Measurements from ENCODE around the gene DDR1. TPM values are rescaled to one million over a fixed set of nuclear protein-coding genes. Genes with fewer than 3 reads are reported as not detected.

The DDR1 gene
- total RNA-seq: 3.6 and 11.1 TPM in 2 replicates

GRCh38 chr6:30883685-30884520 is at the start of gene DDR1:
TSS of gene DDR1 (plus strand) at chr6:30884519. CDS start at chr6:30888730, 4,211 bp downstream.

GRCh38 chr6:30907758-30908591 is 23.7 kb downstream of the DDR1 start, which contains the start of gene GTF2H4:
TSS of gene GTF2H4 (plus strand) at chr6:30908207.

GRCh38 chr6:30914076-30914853 is 29.9 kb downstream of the DDR1 start, which contains the start of gene VARS2:
TSS of gene VARS2 (plus strand) at chr6:30914238. CDS start at chr6:30914837, 599 bp downstream.

GRCh38 chr6:30931969-30932645 is 47.8 kb downstream of the DDR1 start, which contains the start of gene SFTA2:
TSS of gene SFTA2 (minus strand) at chr6:30932170. CDS start at chr6:30932096, 74 bp downstream.

GRCh38 chr6:30940361-30940986 is 56.2 kb downstream of the DDR1 start, which contains the start of gene MUCL3:
TSS of gene MUCL3 (plus strand) at chr6:30940973. CDS start at chr6:30941000, 27 bp downstream.

Small RNA genes within 50 kb of the gene (small RNA-seq; reads per million reads assigned to genes)
- not detected for gene RF00019

Other genes starting within 250 kb of the DDR1 start
- gene C6orf136, start 237.4 kb upstream of the DDR1 start, total RNA-seq: 3.8 and 4.2 TPM in 2 replicates
- 33.6 and 37.7 TPM in 2 replicates for gene DHX16, start 211.5 kb upstream of the DDR1 start, total RNA-seq
- 98.0 and 103 TPM in 2 replicates for gene PPP1R18, start 197.9 kb upstream of the DDR1 start, total RNA-seq
- gene NRM, start 193.5 kb upstream of the DDR1 start, total RNA-seq: 5.6 and 7.0 TPM in 2 replicates
- 10.1 and 10.9 TPM in 2 replicates for gene MDC1, start 167.2 kb upstream of the DDR1 start, total RNA-seq
- 858 and 942 TPM in 2 replicates for gene TUBB, start 164.2 kb upstream of the DDR1 start, total RNA-seq
- 86.3 and 91.1 TPM in 2 replicates for gene FLOT1, start 141.8 kb upstream of the DDR1 start, total RNA-seq
- 103 and 186 TPM in 2 replicates for gene IER3, start 140.0 kb upstream of the DDR1 start, total RNA-seq
- gene GTF2H4, start 23.7 kb downstream of the DDR1 start, total RNA-seq: 18.1 and 19.3 TPM in 2 replicates
- 14.4 and 24.2 TPM in 2 replicates for gene VARS2, start 29.7 kb downstream of the DDR1 start, total RNA-seq
- gene SFTA2, start 47.7 kb downstream of the DDR1 start, total RNA-seq: not detected in 2 replicates
- gene MUCL3, start 56.5 kb downstream of the DDR1 start, total RNA-seq: not detected in 2 replicates
- gene MUC21, start 99.2 kb downstream of the DDR1 start, total RNA-seq: not detected in 2 replicates
- gene MUC22, start 126.0 kb downstream of the DDR1 start, total RNA-seq: not detected in 2 replicates
- 0.33 TPM in 1 of 2 replicates, not detected in the other for gene C6orf15, start 228.1 kb downstream of the DDR1 start, total RNA-seq
- gene PSORS1C1, start 230.3 kb downstream of the DDR1 start, total RNA-seq: 4.0 and 8.5 TPM in 2 replicates
- under 0.01 TPM in 1 of 2 replicates, not detected in the other for gene CDSN, start 235.9 kb downstream of the DDR1 start, total RNA-seq

All from vein endothelial cell (primary cell).